Brain microvascular endothelial cell (primary cell): ENCODE measurements around the gene STARD5.

Experiments used
- DNase-seq: peaks from one replicate; pipeline ENCODE4 v3.0.0-alpha.2; 2020
- H3K27ac ChIP-seq: fragments of 250-450 bp; sonication (Bioruptor Pico); 2 replicates; pipeline ENCODE4 v1.5.1; 2020; ENCODE audit warnings: mild to moderate bottlenecking, moderate library complexity
- H3K27me3 ChIP-seq: fragments of 250-450 bp; sonication (Bioruptor Pico); replicated peaks from 2 replicates; pipeline ENCODE4 v1.5.1; 2020; ENCODE audit warnings: mild to moderate bottlenecking
- H3K36me3 ChIP-seq: fragments of 250-450 bp; sonication (Bioruptor Pico); replicated peaks from 2 replicates; pipeline ENCODE4 v1.5.1; 2020; ENCODE audit warnings: mild to moderate bottlenecking
- H3K4me3 ChIP-seq: 2 replicates; pipeline ENCODE4 v1.5.1; 2011; ENCODE audit warnings: low read depth, mild to moderate bottlenecking, control low read depth, low read length, moderate library complexity
- in situ Hi-C: cut with HindIII; loops from 2 replicates; pipeline ENCODE4 v1.10.0; 2017; ENCODE audit warnings: low sequenced_read_pairs, low pct_ligation_motif_present
- TF ChIP-seq, protein P1 (sequence below): IDR thresholded peaks from 2 replicates; pipeline ENCODE4 v1.5.1; 2011; ENCODE audit warnings: low read depth, mild to moderate bottlenecking, moderate library complexity, low read length, control low read depth, inconsistent platforms; ENCODE audit errors: missing control alignments

The STARD5 gene

DNA sequence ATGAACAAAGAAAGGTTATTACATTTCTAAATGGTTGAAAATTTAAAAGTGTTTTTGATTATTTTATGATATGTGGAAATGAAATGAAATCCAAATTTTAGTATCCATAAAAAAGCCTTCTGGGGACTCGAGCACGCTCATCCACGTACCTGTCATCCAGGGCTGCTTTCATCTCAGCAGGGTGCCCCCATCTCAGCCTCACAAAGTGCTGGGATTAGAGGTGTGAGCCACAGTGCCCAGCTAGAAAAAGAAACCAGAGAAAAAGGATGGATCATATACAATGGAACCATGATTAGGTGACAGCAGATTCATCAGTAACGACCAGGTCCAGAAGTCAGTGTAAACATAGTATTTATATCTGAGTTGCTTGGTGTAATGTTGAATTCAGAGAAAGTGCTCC lies 49.7 kb downstream of the STARD5 start:
- TF ChIP-seq, protein P1, sequence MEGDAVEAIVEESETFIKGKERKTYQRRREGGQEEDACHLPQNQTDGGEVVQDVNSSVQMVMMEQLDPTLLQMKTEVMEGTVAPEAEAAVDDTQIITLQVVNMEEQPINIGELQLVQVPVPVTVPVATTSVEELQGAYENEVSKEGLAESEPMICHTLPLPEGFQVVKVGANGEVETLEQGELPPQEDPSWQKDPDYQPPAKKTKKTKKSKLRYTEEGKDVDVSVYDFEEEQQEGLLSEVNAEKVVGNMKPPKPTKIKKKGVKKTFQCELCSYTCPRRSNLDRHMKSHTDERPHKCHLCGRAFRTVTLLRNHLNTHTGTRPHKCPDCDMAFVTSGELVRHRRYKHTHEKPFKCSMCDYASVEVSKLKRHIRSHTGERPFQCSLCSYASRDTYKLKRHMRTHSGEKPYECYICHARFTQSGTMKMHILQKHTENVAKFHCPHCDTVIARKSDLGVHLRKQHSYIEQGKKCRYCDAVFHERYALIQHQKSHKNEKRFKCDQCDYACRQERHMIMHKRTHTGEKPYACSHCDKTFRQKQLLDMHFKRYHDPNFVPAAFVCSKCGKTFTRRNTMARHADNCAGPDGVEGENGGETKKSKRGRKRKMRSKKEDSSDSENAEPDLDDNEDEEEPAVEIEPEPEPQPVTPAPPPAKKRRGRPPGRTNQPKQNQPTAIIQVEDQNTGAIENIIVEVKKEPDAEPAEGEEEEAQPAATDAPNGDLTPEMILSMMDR = no peak

DNA sequence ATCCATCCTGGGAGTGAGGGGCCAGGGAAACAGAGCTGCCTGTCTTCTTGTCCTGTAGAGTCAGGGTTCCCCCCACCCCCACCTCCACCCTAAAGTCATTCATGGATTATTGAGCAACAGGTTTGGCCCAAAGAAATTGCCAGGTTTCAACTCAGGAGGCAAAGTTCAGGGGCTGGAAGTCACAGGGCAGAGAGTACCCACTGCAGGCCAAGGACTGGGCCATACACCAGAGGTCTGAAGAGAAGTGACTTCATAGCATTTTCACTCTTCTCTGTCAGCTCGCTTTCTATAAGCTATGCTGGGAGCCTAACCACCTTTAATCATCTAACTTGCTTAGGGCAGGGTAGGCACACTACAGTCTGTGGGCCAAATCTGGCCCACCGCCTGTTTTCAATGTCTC lies 50.1 kb downstream of the STARD5 start:
- DNase-seq = no peak
- Histone ChIP-seq H3K27ac (no peak overlapping the region), H3K4me3 (no peak overlapping the region), H3K36me3 (no peaks in the 10 kb centered on the region), H3K27me3 (no peaks in the 10 kb centered on the region)
- in situ Hi-C loops = loop anchor here (25.0 kb wide), 1 partner anchor 162 kb away; no protein-coding TSS in a partner anchor
- TF ChIP-seq, protein P1 = no peak

More for the DNA sequence above, 49.7 kb downstream of the STARD5 start:
- Histone ChIP-seq H3K27me3 (no peaks in the 10 kb centered on the region), H3K27ac (no peak overlapping the region), H3K4me3 (no peak overlapping the region), H3K36me3 (no peaks in the 10 kb centered on the region)
- in situ Hi-C loops = loop anchor here (25.0 kb wide), 1 partner anchor 162 kb away; no protein-coding TSS in a partner anchor
- DNase-seq = no peak

DNA sequence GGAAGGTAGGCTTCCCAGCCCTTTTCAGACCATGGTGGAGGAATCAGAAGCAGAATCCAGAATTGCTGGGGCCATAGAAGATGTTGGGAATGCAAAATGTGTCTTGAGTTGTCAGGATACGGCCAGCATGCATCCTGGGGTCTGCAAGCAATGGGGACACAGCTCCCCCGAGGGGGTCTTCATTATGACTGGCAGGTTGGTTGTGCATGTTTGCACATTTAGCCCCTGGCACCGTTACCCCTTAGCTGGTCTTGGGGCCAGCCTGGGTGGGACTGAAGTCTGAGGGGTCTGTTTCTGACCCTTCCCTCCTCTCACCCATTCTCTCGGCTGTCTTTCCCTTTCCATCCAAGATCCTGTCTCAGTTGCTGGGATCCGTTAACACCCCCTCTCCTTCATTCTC lies 50.7 kb downstream of the STARD5 start:
- in situ Hi-C loops = loop anchor here (25.0 kb wide), 1 partner anchor 161 kb away; no protein-coding TSS in a partner anchor
- no peak overlapping the region for H3K27ac ChIP-seq
- no peaks in the 10 kb centered on the region for H3K36me3 ChIP-seq
- no peak overlapping the region for H3K4me3 ChIP-seq
- DNase-seq = no peak
- no peaks in the 10 kb centered on the region for H3K27me3 ChIP-seq
- TF ChIP-seq, protein P1 = no peak

DNA sequence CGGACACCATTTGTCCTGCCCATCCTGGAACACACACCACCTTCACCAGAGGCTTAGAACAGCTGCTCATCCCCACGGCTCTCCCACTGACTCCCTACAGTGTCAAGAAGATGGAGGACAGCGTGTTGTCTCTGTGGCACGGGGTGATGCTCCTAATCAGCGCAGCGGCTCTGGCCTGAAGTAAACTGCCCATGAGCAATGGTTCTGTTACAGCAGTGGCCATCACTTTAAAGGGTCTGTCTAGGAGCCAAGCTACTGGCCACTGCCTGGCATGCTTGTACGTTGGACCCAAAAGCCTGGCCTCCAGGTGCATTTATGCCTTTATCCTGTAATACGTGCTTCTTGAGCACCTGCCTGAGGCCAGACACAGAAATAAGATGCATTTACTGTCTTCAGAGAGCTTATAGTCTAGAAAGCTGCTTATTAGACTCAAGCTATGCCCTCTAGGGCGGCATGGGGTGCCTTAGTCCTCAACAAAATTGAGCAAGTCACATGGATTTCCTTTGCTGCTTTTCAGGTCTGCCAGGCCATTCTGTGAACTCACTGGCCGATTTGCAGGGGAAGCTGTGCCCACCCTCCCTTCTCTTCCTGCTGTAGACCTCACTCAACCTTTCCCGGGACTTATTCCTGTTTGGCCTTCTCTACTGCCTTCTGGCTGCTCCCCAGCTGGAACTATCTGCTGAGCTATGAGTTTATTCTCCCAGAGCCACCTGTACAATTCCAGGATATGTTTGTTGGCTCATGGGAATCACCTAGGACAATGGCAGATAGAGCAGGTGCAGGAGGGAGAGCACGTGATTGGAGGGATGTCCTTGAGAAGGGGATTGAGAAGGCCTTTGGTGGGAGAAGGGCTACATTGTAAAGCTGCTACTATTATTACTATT lies 51.9 kb downstream of the STARD5 start:
- Histone ChIP-seq H3K27ac (no peak overlapping the region), H3K36me3 (no peaks in the 10 kb centered on the region), H3K27me3 (no peaks in the 10 kb centered on the region), H3K4me3 (no peak overlapping the region)
- TF ChIP-seq, protein P1 = no peak
- DNase-seq = no peak
- in situ Hi-C loops = loop anchor here (25.0 kb wide), 1 partner anchor 160 kb away; no protein-coding TSS in a partner anchor

DNA sequence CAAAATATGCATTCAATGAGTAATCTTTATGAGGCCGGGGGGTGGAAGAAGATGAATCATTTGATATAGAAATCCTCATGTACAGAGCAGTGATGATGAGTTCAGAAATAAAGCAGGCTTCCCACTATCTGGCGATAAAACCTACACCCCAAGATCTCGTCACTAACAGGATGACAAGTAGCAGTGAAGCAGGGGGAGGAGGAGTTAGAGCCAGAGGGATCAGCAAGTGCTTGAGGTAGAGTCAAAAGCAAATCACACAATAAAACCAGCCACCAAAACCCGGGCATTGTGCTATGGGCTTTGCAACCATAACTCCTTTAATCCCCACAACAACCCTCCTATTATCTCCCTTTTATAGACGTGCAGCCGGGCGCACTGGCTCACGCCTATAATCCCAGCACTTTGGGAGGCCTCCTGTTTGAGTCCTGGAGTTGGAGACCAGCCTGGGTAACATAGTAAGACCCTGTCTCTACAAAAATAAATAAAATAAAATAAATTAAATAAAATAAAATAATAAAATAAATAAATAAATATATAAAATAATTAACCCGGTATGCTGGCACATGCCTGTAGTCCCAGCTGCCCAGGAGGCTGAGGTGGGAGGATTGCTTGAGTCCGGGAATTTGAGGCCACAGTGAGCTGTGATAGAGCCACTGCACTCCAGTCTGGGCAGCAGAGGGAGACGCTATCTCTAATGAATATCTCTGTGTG lies 53.0 kb downstream of the STARD5 start:
- in situ Hi-C loops = loop anchor here (25.0 kb wide), 1 partner anchor 159 kb away; no protein-coding TSS in a partner anchor
- Histone ChIP-seq H3K4me3 (no peak overlapping the region), H3K27me3 (no peaks in the 10 kb centered on the region), H3K27ac (no peak overlapping the region), H3K36me3 (no peaks in the 10 kb centered on the region)
- TF ChIP-seq, protein P1 = no peak
- DNase-seq = peak; percentile 68
